NOMO-1 (cell line): Measurements from ENCODE around the gene THEM5.
A peak's percentile ranks its signal among the peaks of the same experiment; 100 is the strongest.

ENCODE experiments used
- DNase-seq, 2 experiments: peaks; one replicate each; lab custom pipeline; 2025; ENCODE audit not compliant: unreplicated experiment in 2 of 2; lab: John Stamatoyannopoulos, UW

THEM5 gene

DNA sequence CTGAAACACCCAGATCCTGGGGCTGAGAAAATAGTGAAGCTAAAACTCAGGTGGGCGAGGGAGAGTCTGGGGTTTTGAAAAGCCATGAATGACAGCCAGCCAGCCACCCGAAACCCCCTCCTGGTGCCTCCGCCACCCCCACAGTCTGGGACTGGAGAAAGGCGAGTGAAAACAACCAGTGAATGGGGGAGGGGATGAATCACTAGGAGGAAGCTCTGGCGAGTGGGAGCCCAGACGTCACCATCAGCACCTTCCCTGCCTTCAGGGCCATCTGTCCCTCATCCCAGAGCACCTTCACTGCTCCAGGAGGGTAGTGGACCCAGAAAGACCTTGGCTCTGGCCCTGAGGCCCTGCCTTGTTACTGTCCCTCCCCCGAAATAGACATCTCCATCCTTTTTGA, 31.1 kb downstream of the THEM5 start:
- no peak for DNase-seq

- no peak for DNase-seq
Measured at GRCh38 chr1:151820940-151821339, 32.6 kb downstream of the THEM5 start.

- DNase-seq, result no peak
Measured at GRCh38 chr1:151819976-151820623, 33.4 kb downstream of the THEM5 start.

DNA sequence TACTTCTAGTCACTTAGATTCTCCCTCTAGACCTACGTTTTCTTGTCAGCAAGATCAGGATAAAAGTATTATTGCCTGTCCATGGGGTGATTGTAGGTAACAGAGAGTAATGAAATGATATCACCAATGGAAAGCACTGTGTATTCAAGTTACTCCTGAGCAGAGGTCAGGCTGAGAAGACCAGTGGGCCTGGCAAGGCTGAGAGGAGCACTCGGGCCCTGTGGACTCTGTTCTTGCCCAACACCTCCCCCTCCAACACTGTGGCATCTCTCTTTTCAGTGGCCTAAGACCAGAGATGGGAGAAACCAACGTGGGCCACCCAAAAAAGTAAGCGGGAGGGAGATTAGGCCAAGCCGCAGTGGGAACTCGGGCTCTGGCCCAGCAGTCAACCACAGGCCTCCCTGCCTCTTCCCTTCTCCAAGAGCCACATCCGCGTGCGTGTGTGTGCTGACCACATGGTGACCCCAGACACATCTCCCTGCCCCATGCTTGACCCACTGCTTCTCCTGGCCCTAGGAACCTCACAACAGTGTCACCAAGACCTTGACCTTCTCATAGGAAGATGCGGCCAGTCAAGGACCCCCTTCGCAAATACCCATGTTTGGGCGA, 34.2 kb downstream of the THEM5 start:
- no peak for DNase-seq

GRCh38 chr1:151817353-151817730, 36.2 kb downstream of the THEM5 start:
- DNase-seq, result peak; percentile 48 to 53

- no peak for DNase-seq
Measured at GRCh38 chr1:151816548-151817352, 36.8 kb downstream of the THEM5 start.

DNA sequence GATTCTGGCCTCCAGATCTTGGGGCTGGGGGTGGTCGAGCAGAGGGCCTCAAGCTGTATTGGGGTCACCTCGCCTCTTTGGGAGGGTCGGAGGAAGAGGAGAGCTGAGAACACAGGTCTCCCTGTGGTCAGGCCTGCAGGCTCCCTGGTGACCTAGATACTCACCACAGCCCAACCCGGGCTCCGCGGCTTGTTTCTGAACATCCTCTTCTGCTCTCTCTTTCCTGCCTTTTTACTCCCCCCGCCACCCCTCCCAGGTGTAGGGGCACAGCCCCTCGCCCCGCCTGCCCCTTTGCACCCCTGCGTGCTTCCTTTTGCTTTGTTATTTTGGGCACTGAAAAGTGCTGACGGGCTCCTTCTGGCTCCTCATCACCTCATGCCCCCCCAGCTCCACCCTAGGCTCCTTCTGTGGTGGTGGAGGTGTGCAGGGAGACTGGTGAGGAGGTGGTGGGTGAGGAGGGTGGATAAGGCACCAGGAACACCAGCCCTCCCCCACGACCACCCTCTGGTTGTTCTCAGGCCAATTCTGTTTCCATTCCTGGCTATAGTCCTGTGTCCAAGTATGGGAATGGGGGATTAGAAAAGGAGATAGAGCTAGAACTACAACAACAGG, 37.7 kb downstream of the THEM5 start:
- DNase-seq, result no peak

- DNase-seq, result no peak
Measured at GRCh38 chr1:151814971-151815545, 38.5 kb downstream of the THEM5 start.

- DNase-seq, result no peak
Measured at GRCh38 chr1:151814426-151814825, 39.1 kb downstream of the THEM5 start.

- no peak for DNase-seq
Measured at GRCh38 chr1:151813271-151813977, 40.1 kb downstream of the THEM5 start.

DNA sequence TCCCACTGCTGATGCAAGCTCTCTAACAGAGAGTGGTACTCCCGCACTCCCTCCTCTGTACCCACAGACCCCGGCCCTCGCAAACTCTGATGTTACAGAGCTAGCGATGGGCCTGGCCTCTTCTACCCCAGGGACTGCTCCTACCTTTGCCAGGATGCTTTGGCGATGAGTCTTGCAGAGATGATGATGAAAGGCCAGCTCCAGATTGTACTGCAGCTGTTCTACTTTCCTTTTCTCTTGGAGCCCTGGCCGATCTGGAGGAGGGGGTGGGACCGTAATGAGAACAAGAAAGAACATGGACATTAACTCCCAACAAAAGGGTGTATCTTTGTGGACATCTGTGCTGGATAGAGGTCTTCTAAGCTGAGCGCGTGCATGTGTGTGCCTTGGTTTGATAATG, 42.3 kb downstream of the THEM5 start:
- no peak for DNase-seq

DNA sequence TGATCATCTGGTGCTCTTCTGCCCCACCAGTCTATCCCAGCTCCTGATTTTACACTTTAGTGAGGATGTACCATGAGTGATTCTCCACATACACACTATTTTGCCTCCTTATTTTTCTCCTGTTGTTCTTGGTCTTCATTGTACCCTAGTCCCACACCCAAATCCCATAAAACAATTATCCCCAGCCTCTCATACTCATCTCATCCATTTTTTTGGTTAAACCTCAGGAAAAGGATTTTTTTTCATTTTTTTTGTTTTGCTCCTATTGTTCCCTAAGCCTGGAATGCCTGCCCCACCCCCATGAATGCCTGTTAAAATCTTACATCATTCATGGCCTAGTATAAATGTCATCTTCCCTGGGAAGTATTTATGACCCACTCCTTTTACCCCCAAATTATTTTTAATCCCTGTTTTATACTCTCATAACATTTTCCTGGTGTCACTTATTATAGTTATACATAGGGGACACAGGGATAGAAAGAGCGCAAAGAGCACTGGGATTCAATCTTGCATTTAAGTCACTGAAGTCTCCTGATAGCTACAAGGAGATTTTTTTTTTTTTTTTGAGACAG, 43.4 kb downstream of the THEM5 start:
- no peak for DNase-seq

GRCh38 chr1:151809290-151809984, 44.1 kb downstream of the THEM5 start:
- DNase-seq, result no peak

DNA sequence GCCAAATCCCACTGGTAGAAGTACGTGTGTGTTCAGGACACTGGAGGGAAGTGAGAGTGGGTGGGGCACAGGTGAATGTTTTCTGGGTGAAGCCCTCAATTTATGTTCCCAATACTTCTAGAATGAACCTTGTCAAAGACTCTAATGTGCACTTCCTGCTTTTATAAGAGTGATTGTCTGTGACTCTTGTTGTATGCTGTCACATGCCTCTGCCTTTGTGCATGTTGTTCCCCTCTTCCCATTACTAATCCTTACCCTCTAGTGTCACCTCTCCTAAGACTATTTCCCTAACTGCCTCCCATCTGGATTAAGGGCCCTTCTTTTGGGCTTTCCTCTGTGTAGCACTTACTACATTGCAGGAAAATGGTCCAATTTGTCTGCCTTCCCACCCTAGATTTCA, 45.7 kb downstream of the THEM5 start:
- no peak for DNase-seq

- no peak for DNase-seq
Measured at GRCh38 chr1:151807131-151807530, 46.4 kb downstream of the THEM5 start.

GRCh38 chr1:151806170-151806569, 47.3 kb downstream of the THEM5 start:
- no peak for DNase-seq

GRCh38 chr1:151805066-151805820, 48.3 kb downstream of the THEM5 start, which contains the start of gene LINGO4:
Gene LINGO4 (minus strand): TSS chr1:151805419. CDS start chr1:151802704, 2,715 bp downstream.
- DNase-seq, result no peak

GRCh38 chr1:151803915-151804314, 49.6 kb downstream of the THEM5 start:
- DNase-seq, result no peak

- DNase-seq, result no peak
Measured at GRCh38 chr1:151803164-151803563, 50.3 kb downstream of the THEM5 start.
